Occipital lobe (tissue), 2 donors: ENCODE measurements around the gene ASIC3. TPM values are rescaled to one million over a fixed set of nuclear protein-coding genes. Genes with fewer than 3 reads are reported as not detected.
A peak's percentile ranks its signal among the peaks of the same experiment; 100 is the strongest.

Experiments
- DNase-seq: peaks from one replicate; lab custom pipeline; 2025; lab: John Stamatoyannopoulos, UW
- total RNA-seq: library from RNA; depleted of rRNA; stranded (reverse); fragments of >200 nt; gene quantifications from one replicate; pipeline ENCODE4 v1.2.3, GENCODE V29; 2014

ASIC3 gene
- total RNA-seq, 1 donor from 2014 or later: 0.62 TPM

DNA sequence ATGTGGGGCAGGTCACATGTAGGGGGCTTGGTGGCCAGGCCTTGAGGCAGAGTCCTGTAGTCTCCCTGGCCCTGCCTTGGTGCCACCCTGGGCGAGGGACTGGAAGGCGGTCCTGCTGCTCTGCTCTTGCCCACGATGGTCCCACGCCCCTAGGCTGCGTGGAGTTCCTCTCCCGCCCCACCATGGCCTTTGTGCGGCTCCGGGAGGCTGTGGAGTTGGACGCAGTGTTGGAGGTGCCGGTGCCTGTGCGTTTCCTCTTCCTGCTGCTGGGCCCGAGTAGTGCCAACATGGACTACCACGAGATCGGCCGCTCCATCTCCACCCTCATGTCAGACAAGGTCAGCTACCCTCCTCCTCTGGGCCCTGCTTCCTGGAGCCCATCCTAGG lies 22.2 kb downstream of the ASIC3 start:
- DNase-seq: no peak

GRCh38 chr7:151071032-151071866 lies 22.9 kb downstream of the ASIC3 start:
- DNase-seq: no peak

GRCh38 chr7:151073990-151074389 lies 25.7 kb downstream of the ASIC3 start:
- no peak for DNase-seq

GRCh38 chr7:151074817-151075661 lies 26.7 kb downstream of the ASIC3 start:
- no peak for DNase-seq

DNA sequence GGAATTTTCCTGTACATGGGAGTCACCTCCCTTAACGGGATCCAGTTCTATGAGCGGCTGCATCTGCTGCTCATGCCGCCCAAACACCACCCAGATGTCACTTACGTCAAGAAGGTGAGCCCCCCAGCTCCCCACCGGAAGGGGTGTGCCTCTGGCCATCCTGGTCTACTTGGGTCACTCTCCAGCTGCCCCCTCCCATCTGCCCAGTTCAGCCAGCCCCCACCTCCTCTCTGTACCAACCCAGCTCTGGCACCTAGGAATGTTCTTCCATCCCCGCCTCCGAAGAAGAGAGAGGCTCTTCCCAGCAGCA lies 27.3 kb downstream of the ASIC3 start:
- no peak for DNase-seq

GRCh38 chr7:151075978-151076426 lies 27.7 kb downstream of the ASIC3 start:
- DNase-seq: no peak

DNA sequence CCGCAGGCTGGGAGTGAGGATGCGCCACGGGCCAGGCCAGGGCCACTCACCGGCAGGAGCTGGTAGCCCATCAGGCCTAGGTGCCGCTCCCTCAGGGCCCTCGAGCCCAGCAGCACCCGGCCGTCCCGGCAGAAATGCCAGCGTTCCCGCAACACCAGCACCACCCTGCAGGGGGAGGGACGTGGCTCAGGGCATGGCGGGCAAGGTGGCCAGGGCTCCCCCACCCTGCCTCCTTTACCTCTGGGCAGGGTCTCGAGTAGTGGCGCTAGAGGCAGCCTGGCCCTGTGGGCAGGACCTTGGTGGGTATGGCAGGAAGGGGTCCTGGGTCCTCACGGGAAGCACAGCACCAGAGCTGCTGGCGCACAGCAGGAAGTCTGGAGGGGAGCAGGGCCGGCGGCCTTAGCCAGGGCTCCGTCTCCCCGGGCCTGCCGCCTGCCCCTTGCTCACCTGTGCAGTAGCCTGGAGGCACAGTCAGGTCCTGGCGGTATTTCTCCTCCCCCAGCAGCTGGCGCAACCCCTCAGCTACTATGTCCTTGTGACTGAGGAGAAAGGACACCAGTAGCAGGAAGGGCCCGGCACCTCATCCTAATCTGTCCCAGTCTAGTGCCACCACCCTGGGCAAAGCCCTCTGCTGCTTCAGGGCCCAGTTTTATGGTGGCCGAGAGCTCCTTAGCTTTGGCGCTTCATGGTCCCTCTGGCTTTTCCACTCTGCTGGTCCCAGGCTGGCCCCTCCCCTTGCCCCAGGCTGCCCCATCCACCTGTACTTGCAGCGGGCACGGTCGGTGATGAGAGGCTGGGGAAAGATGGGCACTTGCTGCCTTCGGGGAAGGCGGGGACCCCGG lies 28.8 kb downstream of the ASIC3 start:
- DNase-seq: no peak

DNA sequence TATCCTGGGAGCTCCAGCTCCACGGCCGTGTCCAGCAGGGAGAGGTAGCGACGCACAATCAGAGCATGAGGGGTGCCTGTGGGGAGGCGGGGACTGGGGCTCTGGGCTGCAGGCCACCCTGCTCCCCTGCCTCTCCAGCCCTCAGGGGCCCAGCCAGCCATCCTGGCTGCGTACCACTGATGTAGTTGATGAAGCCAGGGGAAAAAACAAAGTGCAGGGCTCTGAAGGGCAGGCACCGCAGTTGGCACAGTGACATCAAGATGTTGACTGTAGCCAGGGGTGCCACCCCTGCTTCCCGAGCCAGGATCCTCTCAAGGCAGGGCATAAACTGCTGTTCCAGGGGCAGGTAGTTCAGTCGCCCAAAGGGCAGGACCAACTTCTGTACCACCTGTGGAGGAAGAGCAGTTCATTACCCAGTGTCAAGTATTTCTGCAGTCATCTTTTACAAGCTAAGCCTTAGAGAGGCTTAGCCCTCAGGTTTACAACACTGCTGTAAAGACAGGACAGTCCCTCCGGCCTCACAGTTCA lies 29.4 kb downstream of the ASIC3 start:
- no peak for DNase-seq

- DNase-seq: no peak
Observed at GRCh38 chr7:151078233-151079040, 30.1 kb downstream of the ASIC3 start.

DNA sequence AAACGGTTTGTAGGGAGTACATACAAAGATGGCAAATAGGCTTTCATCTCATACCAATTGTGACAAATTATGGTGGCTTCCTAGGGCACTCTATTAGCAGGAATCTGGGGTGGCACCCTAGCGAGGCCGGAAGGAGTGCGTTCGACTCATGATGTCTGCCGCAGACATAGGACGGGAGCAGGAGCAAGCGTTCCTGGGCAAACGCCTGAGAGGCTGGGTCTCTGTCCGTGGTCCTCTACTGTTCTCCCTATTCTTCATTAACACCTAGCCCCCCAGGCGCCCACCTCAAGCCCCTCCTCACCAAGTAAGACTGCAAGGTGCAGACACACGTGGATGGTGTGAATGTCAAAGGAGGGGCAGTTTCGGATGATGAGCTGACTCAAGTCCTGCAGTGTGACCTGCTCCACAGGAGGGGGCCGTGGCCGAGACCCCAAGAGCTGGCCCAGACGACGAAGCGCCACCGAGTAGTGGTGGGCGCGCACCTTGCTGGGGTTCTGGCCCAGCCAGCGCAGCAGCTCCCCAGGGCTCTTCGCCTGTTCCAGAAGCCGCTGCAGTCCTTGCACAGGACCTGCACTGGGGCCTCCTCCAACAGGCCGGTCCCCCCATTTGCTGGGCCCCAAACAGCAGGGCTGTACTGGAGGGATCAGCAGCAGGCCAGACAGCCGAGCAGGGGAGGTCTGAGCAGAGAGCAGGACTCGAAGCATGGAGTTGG lies 31.0 kb downstream of the ASIC3 start:
- no peak for DNase-seq

DNA sequence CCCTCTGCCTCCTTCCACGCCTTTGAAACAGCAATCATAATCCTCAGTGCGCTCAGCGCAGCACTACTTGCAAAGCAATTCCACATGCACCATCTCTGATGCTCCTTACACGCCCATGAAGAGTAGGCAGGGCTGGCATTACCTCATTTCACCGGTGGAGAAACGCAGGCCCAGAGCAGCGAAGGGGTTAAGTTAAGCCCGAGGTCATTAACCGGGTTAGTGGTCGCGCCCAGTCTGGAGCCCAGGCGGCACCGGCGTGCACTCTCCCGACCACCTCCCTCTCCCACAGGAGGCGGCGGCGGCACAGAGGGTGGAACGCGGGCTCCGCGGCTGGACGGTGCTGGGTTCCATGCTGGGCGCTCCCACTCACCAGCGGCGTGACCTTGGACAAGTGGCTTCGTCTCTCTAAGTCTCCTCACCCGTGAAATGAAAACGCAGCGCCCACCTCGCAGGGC lies 31.8 kb downstream of the ASIC3 start:
- DNase-seq: no peak

DNA sequence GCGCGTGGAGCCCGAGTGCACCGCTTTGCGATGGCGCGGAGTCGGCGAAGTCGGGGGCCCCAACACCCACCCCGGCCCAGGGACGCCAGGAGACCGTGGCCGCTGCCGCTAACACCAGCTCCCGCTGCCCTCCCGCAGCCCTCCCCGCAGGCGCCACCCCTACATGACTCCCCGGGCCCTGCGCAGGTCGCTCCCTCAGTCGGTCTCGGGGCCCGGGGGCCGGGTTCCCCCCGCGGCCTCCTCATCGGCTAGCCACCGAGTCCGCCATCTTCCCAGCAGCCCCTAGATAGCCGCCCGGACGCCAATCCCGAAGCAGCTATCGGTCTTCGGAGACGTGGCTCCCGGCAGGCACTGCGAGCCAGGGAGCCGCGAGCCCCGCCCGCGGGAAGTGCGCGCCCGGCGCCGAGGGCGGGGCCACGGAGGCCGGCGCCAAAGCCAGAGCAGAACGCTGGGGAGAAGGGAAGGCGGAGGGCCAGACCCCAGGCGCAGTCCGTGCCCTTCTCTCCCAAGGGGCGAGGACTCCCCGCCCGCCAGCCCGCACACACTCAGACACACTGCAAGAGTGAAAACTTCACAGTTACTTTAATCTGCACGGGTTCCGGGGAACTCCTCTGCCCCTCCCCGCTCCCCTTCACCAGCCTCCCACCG lies 32.3 kb downstream of the ASIC3 start, which contains the start of gene FASTK:
TSS of gene FASTK (minus strand) at position 288 of the 648 bp plus-strand sequence. CDS start at position 245, 43 bp downstream.
- peak; percentile 90 for DNase-seq

GRCh38 chr7:151081170-151082101 lies 33.1 kb downstream of the ASIC3 start:
- DNase-seq: no peak

GRCh38 chr7:151082141-151083070 lies 34.1 kb downstream of the ASIC3 start:
- no peak for DNase-seq

DNA sequence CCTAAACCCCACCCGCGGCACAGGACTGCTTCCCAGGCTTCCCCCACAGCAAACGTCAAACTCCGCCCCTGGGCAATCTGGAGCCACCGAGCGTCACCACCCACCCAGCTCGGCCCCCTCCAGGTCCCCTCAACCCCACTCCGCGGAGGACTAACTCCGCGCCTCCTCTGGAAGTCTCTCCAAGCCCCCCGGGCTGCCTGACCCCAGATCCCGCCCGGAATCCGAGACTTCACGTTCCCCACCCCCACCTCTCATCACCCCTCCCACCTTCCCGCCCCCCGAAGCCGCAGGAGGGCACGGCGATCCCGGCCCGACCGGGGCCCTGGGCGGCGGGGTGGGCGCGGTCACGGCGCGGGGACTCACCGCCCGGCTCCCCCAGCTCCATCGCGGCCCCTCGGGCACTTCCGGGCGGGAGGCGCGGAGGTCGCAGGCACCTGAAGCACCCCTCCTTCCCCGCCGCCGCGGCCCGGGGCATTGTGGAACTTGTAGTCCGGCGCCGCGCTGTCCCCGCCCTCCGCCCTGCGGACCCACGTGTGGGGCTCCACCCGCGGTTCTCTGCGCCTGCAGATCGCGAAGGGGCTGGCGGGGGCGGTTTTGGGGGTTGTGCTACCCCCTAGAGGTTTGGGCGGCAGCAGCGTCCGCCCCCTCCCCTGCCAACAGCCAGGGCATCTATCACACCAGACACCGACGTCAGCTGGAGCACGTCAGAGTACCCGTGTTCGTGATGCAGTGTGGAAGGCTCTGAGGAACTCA lies 34.9 kb downstream of the ASIC3 start, which contains the start of gene TMUB1:
TSS of gene TMUB1 (minus strand) at position 423 of the 753 bp plus-strand sequence. CDS start 930 bp downstream, outside the sequence.
- DNase-seq: peak; percentile 74

GRCh38 chr7:151083824-151084160 lies 35.5 kb downstream of the ASIC3 start:
- no peak for DNase-seq
